Activated naive CD4-positive, alpha-beta T cell treated with anti-CD3 and anti-CD28 coated beads, Interleukin-2, amount 50 U/mL, for 72 hours (primary cell): ENCODE measurements around the gene POU2AF1. TPM values are rescaled to one million over a fixed set of nuclear protein-coding genes. Genes with fewer than 3 reads are reported as not detected.
"Not testable (repeated sequence)": the region's sequence is repeated elsewhere in the genome, so short reads cannot be mapped to it uniquely, and the experiment has no call there.

Source experiments
- ATAC-seq, 2 donors: fragments of 150-1000 bp; cut with Tn5 transposase; 2 replicates each; pipeline ENCODE4 v1.10.0; 2021; ENCODE audit warnings: mild to moderate bottlenecking in 2 of 2, moderate library complexity in 2 of 2
- DNase-seq, 2 donors: peaks; one replicate each; pipeline ENCODE4 v3.0.0; 2021 to 2022; ENCODE audit warnings: low spot score in 2 of 2
- H3K27ac Mint-ChIP-seq, 2 donors: one replicate each; pipeline ENCODE4 v1.8.0; 2022; ENCODE audit warnings: mild to moderate bottlenecking in 2 of 2, mixed read lengths in 2 of 2
- H3K36me3 Mint-ChIP-seq, 2 donors: one replicate each; pipeline ENCODE4 v1.8.0; 2022; ENCODE audit warnings: mixed read lengths in 2 of 2
- H3K9me3 Mint-ChIP-seq, 2 donors: one replicate each; pipeline ENCODE4 v1.8.0; 2022; ENCODE audit warnings: mixed read lengths in 2 of 2
- total RNA-seq, 2 donors: library from RNA; stranded (reverse); gene quantifications; one replicate each; pipeline ENCODE4 v1.2.3, GENCODE V29; 2022

Gene POU2AF1
- total RNA-seq, 2 donors from 2014 or later = 3.2 to 11.0 TPM

DNA sequence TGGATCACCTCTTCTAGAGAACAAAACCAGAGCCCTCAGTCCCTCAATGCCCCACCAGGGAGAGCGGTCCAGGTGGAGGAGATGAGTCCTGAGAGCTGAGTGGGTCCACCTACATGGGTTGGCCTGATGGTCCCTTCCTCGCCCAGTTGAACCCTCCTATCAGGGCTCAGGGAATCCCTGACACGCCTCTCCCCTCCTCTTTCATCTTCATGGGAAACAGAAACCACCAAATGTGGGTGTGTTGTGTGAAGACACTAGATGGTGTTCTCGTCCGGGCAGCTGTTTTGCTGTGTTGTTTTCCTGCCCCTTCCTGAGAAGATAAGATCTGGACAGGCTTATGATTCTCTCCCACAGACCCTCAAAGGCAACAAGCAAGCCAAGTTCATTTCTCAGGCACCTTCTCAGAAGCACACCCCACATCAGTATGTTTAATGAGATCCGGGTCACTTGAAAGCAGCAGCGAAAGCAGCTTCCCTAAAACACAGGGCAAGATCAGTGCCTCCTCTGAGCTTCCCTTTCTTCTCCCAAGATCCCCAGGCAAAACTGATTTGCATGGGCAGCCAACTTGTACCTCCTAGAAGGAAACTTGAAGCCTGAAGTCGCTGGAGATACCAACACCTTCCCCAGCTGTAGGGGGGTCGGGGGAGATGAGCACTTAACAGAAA is 35.3 kb upstream of the POU2AF1 start:
- Mint-ChIP-seq H3K36me3 (peaks cover 0 to 5% of the 10 kb centered on the region in 2 donors), H3K27ac (peak overlapping the region; percentile 41 to 67), H3K9me3 (peaks cover 0 to 14% of the 10 kb centered on the region in 2 donors)
- DNase-seq (no peak), ATAC-seq (peak; percentile 11 to 27)

DNA sequence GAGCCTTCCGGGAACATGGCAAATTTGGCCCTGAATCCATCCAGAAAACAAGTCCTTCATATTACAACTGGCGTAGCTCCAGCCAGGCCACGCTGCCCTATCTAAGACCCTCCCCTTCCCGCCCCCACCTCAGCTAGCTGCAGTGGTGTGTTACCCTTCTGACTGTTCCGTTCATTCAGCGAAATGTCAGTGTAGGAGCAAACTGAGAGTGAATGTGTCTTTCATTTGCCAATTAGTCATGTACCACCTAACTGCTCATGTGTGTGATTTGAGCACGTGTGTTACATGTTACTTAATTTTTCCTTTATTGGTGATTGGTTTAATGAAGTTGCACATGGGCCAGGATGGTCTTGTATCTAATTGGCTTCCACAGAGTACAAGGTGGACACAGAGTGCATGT is 34.8 kb upstream of the POU2AF1 start:
- DNase-seq (no peak), ATAC-seq (peak; percentile 78 to 81)
- Mint-ChIP-seq H3K27ac (peak overlapping the region in 1 of 2 donors; percentile 67), H3K36me3 (no peaks in the 10 kb centered on the region), H3K9me3 (peaks cover under 1 to 15% of the 10 kb centered on the region in 2 donors)

GRCh38 chr11:111412293-111412692 is 33.2 kb upstream of the POU2AF1 start:
- no peak for ATAC-seq
- H3K9me3 Mint-ChIP-seq = peaks cover 4 to 21% of the 10 kb centered on the region in 2 donors

GRCh38 chr11:111411456-111411855 is 32.4 kb upstream of the POU2AF1 start:
- no peak for DNase-seq
- ATAC-seq = no peak
- Mint-ChIP-seq H3K36me3 (no peaks in the 10 kb centered on the region), H3K27ac (no peak overlapping the region), H3K9me3 (peaks cover 4 to 21% of the 10 kb centered on the region in 2 donors)

More at GRCh38 chr11:111412293-111412692, 33.2 kb upstream of the POU2AF1 start:
- Mint-ChIP-seq H3K36me3 (no peaks in the 10 kb centered on the region), H3K27ac (no peak overlapping the region)
- DNase-seq = no peak

- ATAC-seq (no peak), DNase-seq (no peak)
- Mint-ChIP-seq H3K36me3 (no peaks in the 10 kb centered on the region), H3K9me3 (peaks cover 4 to 21% of the 10 kb centered on the region in 2 donors), H3K27ac (no peak overlapping the region)
Measured at GRCh38 chr11:111410951-111411350, 31.9 kb upstream of the POU2AF1 start.

- Mint-ChIP-seq H3K9me3 (peaks cover 4 to 21% of the 10 kb centered on the region in 2 donors), H3K36me3 (peaks cover 0 to 2% of the 10 kb centered on the region in 2 donors), H3K27ac (no peak overlapping the region)
- DNase-seq (no peak), ATAC-seq (peak; percentile 41 to 51)
Measured at GRCh38 chr11:111409915-111410314, 30.8 kb upstream of the POU2AF1 start.

GRCh38 chr11:111408789-111409727 is 30.0 kb upstream of the POU2AF1 start:
- H3K36me3 Mint-ChIP-seq = peaks cover 0 to 9% of the 10 kb centered on the region in 2 donors
- peak overlapping the region in 1 of 2 donors; percentile 0 for H3K27ac Mint-ChIP-seq
- H3K9me3 Mint-ChIP-seq = peaks cover 4 to 25% of the 10 kb centered on the region in 2 donors
- ATAC-seq (no peak), DNase-seq (no peak)

DNA sequence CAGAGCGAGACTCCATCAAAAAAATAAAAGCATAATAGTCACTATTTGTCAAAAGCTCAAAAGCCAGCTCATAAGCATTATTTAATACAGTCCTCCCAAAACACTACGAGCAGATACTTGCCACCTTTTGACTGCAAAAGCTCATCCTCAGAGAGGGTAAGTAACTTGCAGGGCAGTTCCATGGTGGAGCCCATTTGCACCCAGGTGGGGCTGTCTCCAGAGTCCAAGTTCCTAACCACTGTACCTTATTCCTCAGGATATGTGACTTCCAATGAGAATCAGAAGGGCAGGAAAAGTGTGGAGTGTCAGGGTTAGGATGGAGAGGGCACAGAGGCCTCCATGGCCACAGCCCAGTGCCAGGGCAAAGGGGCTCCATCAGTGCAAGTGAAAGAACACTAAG is 28.6 kb upstream of the POU2AF1 start:
- DNase-seq (no peak), ATAC-seq (no peak)
- Mint-ChIP-seq H3K9me3 (peaks cover 8 to 36% of the 10 kb centered on the region in 2 donors), H3K36me3 (peaks cover 0 to 22% of the 10 kb centered on the region in 2 donors), H3K27ac (no peak overlapping the region)

DNA sequence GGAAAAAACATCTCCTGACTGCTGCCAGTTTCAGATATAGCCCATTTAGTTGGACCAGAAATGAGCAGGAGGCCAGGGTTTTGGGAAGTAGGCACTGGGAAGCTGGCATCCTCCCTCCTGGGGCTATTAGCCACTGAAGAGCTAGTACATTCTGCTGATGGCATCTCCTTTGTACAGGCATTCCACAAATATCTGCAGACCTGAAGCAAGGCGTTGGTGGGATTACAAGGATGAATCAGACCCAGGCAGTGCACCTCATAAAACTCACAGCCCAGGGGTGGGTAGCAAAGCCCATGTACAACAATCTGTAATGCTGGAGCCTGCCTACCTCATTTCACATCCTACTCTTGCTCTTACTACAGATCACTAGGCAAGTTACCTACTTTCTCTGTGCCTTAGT is 27.5 kb upstream of the POU2AF1 start:
- DNase-seq (no peak), ATAC-seq (no peak)
- Mint-ChIP-seq H3K27ac (no peak overlapping the region), H3K36me3 (peaks cover 0 to 22% of the 10 kb centered on the region in 2 donors), H3K9me3 (peaks cover 8 to 33% of the 10 kb centered on the region in 2 donors)

DNA sequence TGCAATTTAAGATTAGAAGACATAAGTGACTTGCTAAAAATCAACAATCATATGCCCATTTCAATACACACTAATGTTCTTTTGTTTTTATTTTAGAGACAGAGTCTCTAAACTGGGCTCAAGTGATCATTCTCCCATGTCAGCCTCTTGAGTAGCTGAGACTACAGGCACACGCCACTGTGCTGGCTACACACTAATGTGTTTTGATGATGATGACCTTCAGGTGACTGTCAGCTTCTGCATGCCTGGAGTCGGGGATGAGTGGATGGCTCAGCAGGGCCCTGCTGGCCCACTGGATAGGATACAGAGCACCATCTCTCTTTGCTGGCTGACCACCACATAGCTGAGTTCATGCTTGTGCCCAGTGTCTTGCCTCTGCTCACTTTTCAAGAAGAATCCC is 27.0 kb upstream of the POU2AF1 start:
- DNase-seq (no peak), ATAC-seq (no peak)
- peaks cover 8 to 28% of the 10 kb centered on the region in 2 donors for H3K9me3 Mint-ChIP-seq
- peaks cover 0 to 22% of the 10 kb centered on the region in 2 donors for H3K36me3 Mint-ChIP-seq
- H3K27ac Mint-ChIP-seq = no peak overlapping the region

DNA sequence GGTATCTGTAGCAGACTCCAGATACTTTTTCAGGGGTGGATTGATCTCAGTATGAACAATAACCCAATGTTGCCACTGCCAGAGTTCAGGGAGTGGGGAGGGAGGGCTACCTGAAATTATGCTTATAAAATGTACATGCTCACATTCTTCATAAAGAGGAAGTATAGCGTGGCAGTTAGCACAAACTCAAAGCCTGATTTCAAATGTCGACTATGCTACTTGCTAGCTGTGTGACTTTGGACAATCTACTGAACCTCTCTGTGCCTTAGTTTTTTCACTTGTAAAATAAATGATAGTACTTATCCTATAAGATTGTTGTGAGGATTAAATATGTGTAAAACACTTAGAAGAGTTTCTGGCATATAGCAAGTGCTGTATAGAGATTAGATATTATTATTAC is 26.5 kb upstream of the POU2AF1 start:
- no peak for ATAC-seq
- DNase-seq = no peak
- Mint-ChIP-seq H3K36me3 (peaks cover 0 to 22% of the 10 kb centered on the region in 2 donors), H3K27ac (no peak overlapping the region), H3K9me3 (peaks cover 8 to 23% of the 10 kb centered on the region in 2 donors)

GRCh38 chr11:111403051-111403726 is 24.1 kb upstream of the POU2AF1 start:
- Mint-ChIP-seq H3K27ac (no peak overlapping the region), H3K9me3 (peaks cover 4 to 15% of the 10 kb centered on the region in 2 donors), H3K36me3 (peaks cover 0 to 22% of the 10 kb centered on the region in 2 donors)
- DNase-seq = no peak
- ATAC-seq = no peak

GRCh38 chr11:111402411-111402810 is 23.3 kb upstream of the POU2AF1 start:
- DNase-seq (no peak), ATAC-seq (no peak)
- H3K36me3 Mint-ChIP-seq = peaks cover 0 to 22% of the 10 kb centered on the region in 2 donors
- H3K27ac Mint-ChIP-seq = no peak overlapping the region
- H3K9me3 Mint-ChIP-seq = peaks cover 4 to 15% of the 10 kb centered on the region in 2 donors

GRCh38 chr11:111401957-111402356 is 22.9 kb upstream of the POU2AF1 start:
- H3K27ac Mint-ChIP-seq, ATAC-seq, DNase-seq: not testable (repeated sequence)
- Mint-ChIP-seq H3K36me3 (peaks cover 0 to 22% of the 10 kb centered on the region in 2 donors), H3K9me3 (peaks cover 4 to 15% of the 10 kb centered on the region in 2 donors)

DNA sequence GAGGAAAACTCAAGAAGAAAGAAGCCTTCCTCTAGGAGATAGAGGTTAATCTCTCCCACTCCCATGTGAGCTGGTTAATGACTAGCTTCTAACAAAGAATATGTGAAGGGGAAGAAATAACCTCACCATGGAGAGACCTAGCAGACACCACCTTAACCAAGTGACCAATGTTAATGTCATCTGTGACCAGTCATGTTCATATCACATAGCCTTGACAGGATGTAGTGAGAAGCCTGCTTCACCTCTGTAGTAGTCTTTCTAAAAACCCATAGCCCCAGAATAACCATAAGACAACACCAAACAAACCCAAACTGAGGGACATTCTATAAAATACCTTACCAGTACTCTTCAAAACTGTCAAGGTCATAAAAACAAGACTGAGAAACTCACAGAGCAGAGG is 21.5 kb upstream of the POU2AF1 start:
- Mint-ChIP-seq H3K27ac (no peak overlapping the region), H3K36me3 (peaks cover 0 to 22% of the 10 kb centered on the region in 2 donors), H3K9me3 (peaks cover 4 to 15% of the 10 kb centered on the region in 2 donors)
- ATAC-seq (peak in 1 of 2 donors; percentile 47), DNase-seq (no peak)

- no peak for DNase-seq
- H3K27ac Mint-ChIP-seq = no peak overlapping the region
- ATAC-seq = no peak
- H3K9me3 Mint-ChIP-seq = peaks cover 4 to 15% of the 10 kb centered on the region in 2 donors
- peaks cover 0 to 16% of the 10 kb centered on the region in 2 donors for H3K36me3 Mint-ChIP-seq
Measured at GRCh38 chr11:111399187-111400031, 20.3 kb upstream of the POU2AF1 start.
